ENCODE results near the gene ACTN1. TPM values are rescaled to one million over a fixed set of nuclear protein-coding genes. Genes with fewer than 3 reads are reported as not detected.

ACTN1 gene
- total and polyA plus RNA-seq, 10 of the 15 experiments (the other 5 are each of a cell fraction or from before 2014, with no cell fraction given), result 0.14 to 39.4 (median 2.6) TPM

DNA sequence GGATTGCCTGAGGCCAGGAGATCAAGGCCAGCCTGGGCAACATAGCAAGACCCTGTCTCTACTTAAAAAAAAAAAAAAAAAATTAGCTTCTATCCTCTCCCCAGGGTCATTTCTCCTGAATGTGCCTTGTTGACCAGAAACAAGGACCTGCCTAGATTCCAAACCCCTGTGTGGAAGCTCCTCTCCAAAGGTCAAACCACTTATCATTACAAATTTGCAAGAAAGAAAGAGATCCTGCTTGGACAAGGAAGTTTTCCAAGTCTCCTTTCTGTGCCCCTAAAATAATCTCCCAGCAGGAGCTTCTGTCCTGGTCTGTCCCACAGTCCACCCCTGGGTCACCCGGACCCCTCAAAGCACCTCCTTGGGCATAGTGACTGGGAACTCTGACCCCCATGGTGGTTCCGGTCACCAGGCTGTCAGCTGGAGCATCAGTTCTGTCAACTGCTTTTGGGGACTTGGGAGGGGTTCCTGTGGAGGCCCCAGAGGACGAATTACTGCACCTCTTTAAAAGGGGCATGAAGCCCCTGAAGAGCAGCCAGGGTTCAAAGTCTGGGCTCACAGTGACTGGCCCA, 38.4 kb downstream of the ACTN1 start:
- WGBS (ENCODE audit: insufficient coverage, insufficient replicate concordance, low lambda C conversion rate, missing lambda C conversion rate), result 31% methylated on average over 3 of the region's 3 CpGs
- FAIRE-seq (no peak), DNase-seq (ENCODE audit: low read depth, low spot score) (no peak), ATAC-seq (no peak)
- H3K9ac ChIP-seq (ENCODE audit: control insufficient read depth, insufficient read depth, low read length), result no peak overlapping the region
- no peaks in the 10 kb centered on the region for H3K79me2 ChIP-seq (ENCODE audit: control insufficient read depth, insufficient read depth, low read length)
- ChIA-PET RAD21 (ENCODE audit: unreplicated experiment) (no interaction called here), POLR2A (no interaction called here), CTCF (no interaction called here), SMC1A (ENCODE audit: uncharacterized antibody, unreplicated experiment) (interaction anchor here (0.6 to 1.7 kb wide), 2 partner anchors 14 to 19 kb away, joined by 3 to 5 read pairs; no protein-coding TSS in a partner anchor)
- intact Hi-C loops (cut with micrococcal nuclease; ENCODE audit: unreplicated experiment) (no loop called here), in situ Hi-C loops (cut with MboI) (no loop called here)
- peaks cover 3% of the 10 kb centered on the region; the same call in 1 of the 2 replicates for H3K4me1 ChIP-seq (ENCODE audit: control insufficient read depth, insufficient read depth, low read length)
- H4K20me1 ChIP-seq (ENCODE audit: control insufficient read depth, insufficient read depth), result no peaks in the 10 kb centered on the region; the same call in 1 of the 2 replicates
- H3K9me3 ChIP-seq (replicated peaks; ENCODE audit: control insufficient read depth, insufficient read depth, low read length), result no peaks in the 10 kb centered on the region
- H3K27ac ChIP-seq (ENCODE audit: control insufficient read depth, insufficient read depth), result no peak overlapping the region
- no peak overlapping the region for H3K4me3 ChIP-seq
- 0 out of 4 replicates have a peak, but pooled peaks cover 0 to 4% of the 10 kb centered on the region in 2 experiments for H3K27me3 ChIP-seq (replicated peaks in 1 of 2; ENCODE audit: control insufficient read depth in 2 of 2, insufficient read depth in 2 of 2, low read length in 1 of 2)
- no peak overlapping the region for H3K4me2 ChIP-seq (ENCODE audit: control insufficient read depth, insufficient read depth)
- no peak overlapping the region for H2AFZ ChIP-seq (ENCODE audit: control insufficient read depth, low read depth, low read length)
- no peaks in the 10 kb centered on the region for H3K36me3 ChIP-seq (ENCODE audit: control insufficient read depth in 2 of 2, insufficient read depth in 2 of 2, low read length in 1 of 2)
- no TSS peak for BruUV-seq (replicated peaks)
- TF ChIP-seq IKZF1 (conservative IDR thresholded peaks at IDR 0.05), result no peak
- no peak for TF ChIP-seq ZNF24 (IDR thresholded peaks at IDR 0.05)
- TF ChIP-seq ZBTB11 (CRISPR knock-in tag; IDR thresholded peaks at IDR 0.05), result no peak
- TF ChIP-seq IKZF2 (IDR thresholded peaks at IDR 0.05), result no peak
- TF ChIP-seq, protein P1, sequence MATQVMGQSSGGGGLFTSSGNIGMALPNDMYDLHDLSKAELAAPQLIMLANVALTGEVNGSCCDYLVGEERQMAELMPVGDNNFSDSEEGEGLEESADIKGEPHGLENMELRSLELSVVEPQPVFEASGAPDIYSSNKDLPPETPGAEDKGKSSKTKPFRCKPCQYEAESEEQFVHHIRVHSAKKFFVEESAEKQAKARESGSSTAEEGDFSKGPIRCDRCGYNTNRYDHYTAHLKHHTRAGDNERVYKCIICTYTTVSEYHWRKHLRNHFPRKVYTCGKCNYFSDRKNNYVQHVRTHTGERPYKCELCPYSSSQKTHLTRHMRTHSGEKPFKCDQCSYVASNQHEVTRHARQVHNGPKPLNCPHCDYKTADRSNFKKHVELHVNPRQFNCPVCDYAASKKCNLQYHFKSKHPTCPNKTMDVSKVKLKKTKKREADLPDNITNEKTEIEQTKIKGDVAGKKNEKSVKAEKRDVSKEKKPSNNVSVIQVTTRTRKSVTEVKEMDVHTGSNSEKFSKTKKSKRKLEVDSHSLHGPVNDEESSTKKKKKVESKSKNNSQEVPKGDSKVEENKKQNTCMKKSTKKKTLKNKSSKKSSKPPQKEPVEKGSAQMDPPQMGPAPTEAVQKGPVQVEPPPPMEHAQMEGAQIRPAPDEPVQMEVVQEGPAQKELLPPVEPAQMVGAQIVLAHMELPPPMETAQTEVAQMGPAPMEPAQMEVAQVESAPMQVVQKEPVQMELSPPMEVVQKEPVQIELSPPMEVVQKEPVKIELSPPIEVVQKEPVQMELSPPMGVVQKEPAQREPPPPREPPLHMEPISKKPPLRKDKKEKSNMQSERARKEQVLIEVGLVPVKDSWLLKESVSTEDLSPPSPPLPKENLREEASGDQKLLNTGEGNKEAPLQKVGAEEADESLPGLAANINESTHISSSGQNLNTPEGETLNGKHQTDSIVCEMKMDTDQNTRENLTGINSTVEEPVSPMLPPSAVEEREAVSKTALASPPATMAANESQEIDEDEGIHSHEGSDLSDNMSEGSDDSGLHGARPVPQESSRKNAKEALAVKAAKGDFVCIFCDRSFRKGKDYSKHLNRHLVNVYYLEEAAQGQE (IDR thresholded peaks at IDR 0.05; ENCODE audit: low read depth, low read length), result no peak
- TF ChIP-seq, protein P2, sequence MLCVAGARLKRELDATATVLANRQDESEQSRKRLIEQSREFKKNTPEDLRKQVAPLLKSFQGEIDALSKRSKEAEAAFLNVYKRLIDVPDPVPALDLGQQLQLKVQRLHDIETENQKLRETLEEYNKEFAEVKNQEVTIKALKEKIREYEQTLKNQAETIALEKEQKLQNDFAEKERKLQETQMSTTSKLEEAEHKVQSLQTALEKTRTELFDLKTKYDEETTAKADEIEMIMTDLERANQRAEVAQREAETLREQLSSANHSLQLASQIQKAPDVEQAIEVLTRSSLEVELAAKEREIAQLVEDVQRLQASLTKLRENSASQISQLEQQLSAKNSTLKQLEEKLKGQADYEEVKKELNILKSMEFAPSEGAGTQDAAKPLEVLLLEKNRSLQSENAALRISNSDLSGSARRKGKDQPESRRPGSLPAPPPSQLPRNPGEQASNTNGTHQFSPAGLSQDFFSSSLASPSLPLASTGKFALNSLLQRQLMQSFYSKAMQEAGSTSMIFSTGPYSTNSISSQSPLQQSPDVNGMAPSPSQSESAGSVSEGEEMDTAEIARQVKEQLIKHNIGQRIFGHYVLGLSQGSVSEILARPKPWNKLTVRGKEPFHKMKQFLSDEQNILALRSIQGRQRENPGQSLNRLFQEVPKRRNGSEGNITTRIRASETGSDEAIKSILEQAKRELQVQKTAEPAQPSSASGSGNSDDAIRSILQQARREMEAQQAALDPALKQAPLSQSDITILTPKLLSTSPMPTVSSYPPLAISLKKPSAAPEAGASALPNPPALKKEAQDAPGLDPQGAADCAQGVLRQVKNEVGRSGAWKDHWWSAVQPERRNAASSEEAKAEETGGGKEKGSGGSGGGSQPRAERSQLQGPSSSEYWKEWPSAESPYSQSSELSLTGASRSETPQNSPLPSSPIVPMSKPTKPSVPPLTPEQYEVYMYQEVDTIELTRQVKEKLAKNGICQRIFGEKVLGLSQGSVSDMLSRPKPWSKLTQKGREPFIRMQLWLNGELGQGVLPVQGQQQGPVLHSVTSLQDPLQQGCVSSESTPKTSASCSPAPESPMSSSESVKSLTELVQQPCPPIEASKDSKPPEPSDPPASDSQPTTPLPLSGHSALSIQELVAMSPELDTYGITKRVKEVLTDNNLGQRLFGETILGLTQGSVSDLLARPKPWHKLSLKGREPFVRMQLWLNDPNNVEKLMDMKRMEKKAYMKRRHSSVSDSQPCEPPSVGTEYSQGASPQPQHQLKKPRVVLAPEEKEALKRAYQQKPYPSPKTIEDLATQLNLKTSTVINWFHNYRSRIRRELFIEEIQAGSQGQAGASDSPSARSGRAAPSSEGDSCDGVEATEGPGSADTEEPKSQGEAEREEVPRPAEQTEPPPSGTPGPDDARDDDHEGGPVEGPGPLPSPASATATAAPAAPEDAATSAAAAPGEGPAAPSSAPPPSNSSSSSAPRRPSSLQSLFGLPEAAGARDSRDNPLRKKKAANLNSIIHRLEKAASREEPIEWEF (IDR thresholded peaks at IDR 0.05; ENCODE audit: insufficient replicate concordance, low read depth, low read length), result no peak
- TF ChIP-seq HCFC1 (IDR thresholded peaks at IDR 0.05; ENCODE audit: low read length), result no peak
- no peak for TF ChIP-seq MYB (IDR thresholded peaks at IDR 0.05; ENCODE audit: borderline replicate concordance, low read depth, low read length)
- TF ChIP-seq MEF2A (IDR thresholded peaks at IDR 0.05; ENCODE audit: insufficient read depth, low read depth, low read length), result no peak
- no peak for TF ChIP-seq BCL11A (IDR thresholded peaks at IDR 0.05; ENCODE audit: low read depth, low read length)
- no peak for TF ChIP-seq CHD4 (IDR thresholded peaks at IDR 0.05)
- no peak for TF ChIP-seq EZH2 (IDR thresholded peaks at IDR 0.05; ENCODE audit: borderline replicate concordance, control insufficient read depth, low read depth, low read length)

All from GM12878 (cell line).